SU-DHL-6 (cell line): ENCODE measurements around the gene ADSS2.

Source experiments
- EZH2phosphoT487 ChIP-seq: fragments of 200-600 bp; sonication (generic), shearing (Covaris generic); conservative IDR thresholded peaks from 2 replicates; pipeline ENCODE4 v1.6.1; 2018; ENCODE audit warnings: mild to moderate bottlenecking, antibody characterized with exemption, low read length, moderate library complexity, mixed read lengths
- TF ChIP-seq, protein P1 (sequence below): fragments of 200-600 bp; sonication (generic); IDR thresholded peaks from one replicate; pipeline ENCODE4 v1.5.1; 2017; ENCODE audit warnings: antibody characterized with exemption, mild to moderate bottlenecking, low read length, moderate library complexity; ENCODE audit not compliant: insufficient read depth, poor library complexity, severe bottlenecking

- TF ChIP-seq, protein P1, sequence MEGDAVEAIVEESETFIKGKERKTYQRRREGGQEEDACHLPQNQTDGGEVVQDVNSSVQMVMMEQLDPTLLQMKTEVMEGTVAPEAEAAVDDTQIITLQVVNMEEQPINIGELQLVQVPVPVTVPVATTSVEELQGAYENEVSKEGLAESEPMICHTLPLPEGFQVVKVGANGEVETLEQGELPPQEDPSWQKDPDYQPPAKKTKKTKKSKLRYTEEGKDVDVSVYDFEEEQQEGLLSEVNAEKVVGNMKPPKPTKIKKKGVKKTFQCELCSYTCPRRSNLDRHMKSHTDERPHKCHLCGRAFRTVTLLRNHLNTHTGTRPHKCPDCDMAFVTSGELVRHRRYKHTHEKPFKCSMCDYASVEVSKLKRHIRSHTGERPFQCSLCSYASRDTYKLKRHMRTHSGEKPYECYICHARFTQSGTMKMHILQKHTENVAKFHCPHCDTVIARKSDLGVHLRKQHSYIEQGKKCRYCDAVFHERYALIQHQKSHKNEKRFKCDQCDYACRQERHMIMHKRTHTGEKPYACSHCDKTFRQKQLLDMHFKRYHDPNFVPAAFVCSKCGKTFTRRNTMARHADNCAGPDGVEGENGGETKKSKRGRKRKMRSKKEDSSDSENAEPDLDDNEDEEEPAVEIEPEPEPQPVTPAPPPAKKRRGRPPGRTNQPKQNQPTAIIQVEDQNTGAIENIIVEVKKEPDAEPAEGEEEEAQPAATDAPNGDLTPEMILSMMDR: no peak
- TF ChIP-seq EZH2phosphoT487: no peak
Observed at GRCh38 chr1:244466724-244467123, 15.0 kb upstream of the ADSS2 start.
